A673 (cell line): Measurements from ENCODE around the gene ZNF692. TPM values are rescaled to one million over a fixed set of nuclear protein-coding genes. Genes with fewer than 3 reads are reported as not detected.
A peak's percentile ranks its signal among the peaks of the same experiment; 100 is the strongest.

Experiments
- Bru-seq: library from RNA; stranded (reverse); fragments of 400-500 nt; gene quantifications from one replicate; lab custom pipeline; 2021; lab: Mats Ljungman, UMichigan
- BruChase-seq, 2 experiments: library from RNA; stranded (reverse); fragments of 400-500 nt; gene quantifications; one replicate each; lab custom pipeline; 2021; lab: Mats Ljungman, UMichigan
- BruUV-seq: library from RNA; stranded (reverse); fragments of 400-500 nt; replicated peaks from 2 replicates; lab custom pipeline; 2021; lab: Mats Ljungman, UMichigan
- CTCF ChIA-PET: fragments of 300-600 bp; sonication (Branson Sonifier 250); formaldehyde crosslinking; loops from one replicate; lab custom pipeline; 2022; ENCODE audit warnings: antibody characterized with exemption; lab: Charles Lee
- POLR2A ChIA-PET: fragments of 300-600 bp; sonication (Branson Sonifier 250); formaldehyde crosslinking; loops from one replicate; lab custom pipeline; 2022; ENCODE audit warnings: antibody characterized with exemption; ENCODE audit not compliant: low non-redundant PET; lab: Charles Lee
- DNase-seq: peaks from one replicate; pipeline ENCODE4 v3.0.0-alpha.2; 2015; ENCODE audit warnings: low spot score
- H3K27ac ChIP-seq: fragments of 200-600 bp; sonication (generic); 2 replicates; pipeline ENCODE4 v1.5.1; 2016; ENCODE audit warnings: mixed run types, low read depth, mild to moderate bottlenecking, mixed read lengths, antibody characterized with exemption, low read length; ENCODE audit not compliant: poor library complexity, severe bottlenecking
- H3K27me3 ChIP-seq: fragments of 200-600 bp; sonication (generic); replicated peaks from 2 replicates; pipeline ENCODE4 v1.6.1; 2017; ENCODE audit warnings: mixed run types, low read depth, mild to moderate bottlenecking, mixed read lengths, antibody characterized with exemption, low read length; ENCODE audit not compliant: insufficient read depth, poor library complexity
- H3K36me3 ChIP-seq: fragments of 200-600 bp; sonication (generic); 2 replicates; pipeline ENCODE4 v1.6.1; 2016; ENCODE audit warnings: mixed run types, mild to moderate bottlenecking, mixed read lengths, antibody characterized with exemption, low read length; ENCODE audit not compliant: insufficient read depth, poor library complexity, severe bottlenecking
- H3K4me1 ChIP-seq: fragments of 200-600 bp; sonication (generic); 2 replicates; pipeline ENCODE4 v1.6.1; 2017; ENCODE audit warnings: mixed run types, mild to moderate bottlenecking, mixed read lengths, antibody characterized with exemption, low read length; ENCODE audit not compliant: insufficient read depth, poor library complexity, severe bottlenecking
- H3K4me3 ChIP-seq: fragments of 200-600 bp; sonication (generic); 2 replicates; pipeline ENCODE4 v1.5.1; 2016; ENCODE audit warnings: low read depth, mixed run types, mild to moderate bottlenecking, mixed read lengths, low read length; ENCODE audit not compliant: poor library complexity, severe bottlenecking
- H3K9me3 ChIP-seq: fragments of 200-600 bp; sonication (generic); 2 replicates; pipeline ENCODE4 v1.6.1; 2016; ENCODE audit warnings: mixed run types, low read depth, mild to moderate bottlenecking, mixed read lengths, antibody characterized with exemption, low read length; ENCODE audit not compliant: poor library complexity, severe bottlenecking
- CTCF ChIP-seq: fragments of 300-800, 200-600 bp; sonication (generic); conservative IDR thresholded peaks from 2 replicates; pipeline ENCODE4 v1.5.1; 2017; ENCODE audit warnings: low read depth, mild to moderate bottlenecking, antibody characterized with exemption, low read length, moderate library complexity, mixed read lengths
- EZH2 ChIP-seq: fragments of 200-600 bp; sonication (generic); IDR thresholded peaks from 2 replicates; pipeline ENCODE4 v1.6.1; 2017; ENCODE audit warnings: borderline replicate concordance, low read depth, mild to moderate bottlenecking, mixed read lengths, antibody characterized with exemption, low read length; ENCODE audit not compliant: poor library complexity, severe bottlenecking
- intact Hi-C: fragments of 100-400 bp; cut with micrococcal nuclease; formaldehyde crosslinking; loops from one replicate; pipeline ENCODE4 v1.10.0; 2022; ENCODE audit not compliant: unreplicated experiment
- long read RNA-seq: library from polyadenylated mRNA; stranded (forward); transcript quantifications from one replicate; pipeline ENCODE4 v2.0.0, GENCODE V29; 2022
- total RNA-seq: library from RNA; stranded (reverse); gene quantifications from 2 replicates; pipeline ENCODE4 v1.2.3, GENCODE V29; 2021

The ZNF692 gene
- total RNA-seq (58.6 and 64.5 TPM in 2 replicates), Bru-seq, nascent RNA (percentile 74 among the genes with signal in this experiment), BruChase-seq, experiment 1, labeled RNA remaining after a 2-hour chase (percentile 84 among the genes with signal in this experiment), BruChase-seq, experiment 2, labeled RNA remaining after a 6-hour chase (percentile 94 among the genes with signal in this experiment)
- long read RNA-seq, transcript ZNF692-201 (12 exons, 1,931 nt) = major isoform, 16 of 65 reads
- long read RNA-seq, partial matches to known transcripts = 9 of 65 reads
- long read RNA-seq, other reads (novel, unspliced or antisense) = 40 of 65 reads

DNA sequence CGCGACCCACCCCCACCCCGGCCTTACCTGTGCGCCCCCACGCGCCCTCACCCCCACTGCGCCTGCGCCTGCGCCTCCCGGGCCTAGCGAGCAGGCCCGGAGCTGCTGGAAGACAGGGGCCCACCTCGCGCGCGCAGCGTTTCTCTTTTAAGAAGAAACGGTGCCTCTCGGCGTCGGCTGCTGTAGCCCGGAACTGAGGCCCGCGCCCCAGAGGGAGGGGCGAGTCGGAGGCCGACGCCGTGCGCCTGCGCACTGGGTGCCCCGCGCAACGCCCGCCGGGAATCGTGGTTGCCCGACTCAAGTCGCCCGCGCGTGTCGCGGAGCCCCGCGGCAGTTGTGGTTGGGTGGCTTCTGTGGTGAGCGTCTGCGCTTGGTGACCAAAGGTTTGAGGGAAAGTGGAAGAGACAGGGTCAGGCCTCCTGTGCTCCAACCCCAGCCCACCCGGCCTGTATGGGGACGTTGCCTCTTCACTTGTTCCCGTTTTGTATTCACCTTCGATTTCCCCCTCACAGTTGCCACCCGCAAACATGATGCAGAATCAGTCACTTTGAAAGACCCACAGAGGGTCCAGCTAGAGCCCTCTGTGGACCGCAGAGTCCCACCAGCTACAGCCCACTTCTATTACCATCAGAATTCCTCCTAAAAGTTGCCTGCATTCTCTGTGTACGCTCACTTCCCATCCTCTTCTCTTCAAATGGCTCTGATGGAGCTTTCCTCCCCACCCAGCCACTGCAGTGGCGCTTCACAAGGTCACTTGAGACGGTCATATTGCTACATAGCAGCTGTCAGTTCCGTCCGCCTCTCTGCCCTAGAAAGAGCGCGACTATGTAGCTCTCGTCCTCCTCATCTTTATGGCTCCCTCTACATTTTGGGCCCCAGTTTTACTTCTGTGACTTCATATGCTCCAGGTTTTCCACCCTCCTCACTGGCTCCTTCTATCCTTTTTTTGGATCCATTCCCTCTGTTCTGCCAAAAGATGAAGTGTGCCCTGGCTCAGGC, at the start of gene ZNF692:
TSS of gene ZNF692 (minus strand) at position 195 of the 999 bp plus-strand sequence. CDS start 776 bp downstream, outside the sequence.
- POLR2A ChIA-PET = no interaction called here
- no peaks in the 10 kb centered on the region for H3K9me3 ChIP-seq
- H3K4me3 ChIP-seq = peak within 1 kb of the TSS; percentile 58
- peaks cover 3% of the 10 kb centered on the region for H3K27me3 ChIP-seq
- H3K36me3 ChIP-seq = peaks cover 16% of the 10 kb centered on the region
- peak; percentile 98 for DNase-seq
- TF ChIP-seq EZH2 = no peak
- 0 out of 2 replicates have a peak, but pooled peaks have one; percentile 1 for TF ChIP-seq CTCF
- no TSS peak for BruUV-seq
- CTCF ChIA-PET = interaction anchor here (0.6 to 0.7 kb wide), 2 partner anchors 16 to 48 kb away, joined by 3 read pairs; no protein-coding TSS in a partner anchor
- peaks cover 27% of the 10 kb centered on the region for H3K4me1 ChIP-seq
- peak within 1 kb of the TSS; percentile 76 for H3K27ac ChIP-seq
- intact Hi-C loops = loop anchor here (2.0 kb wide), 1 partner anchor 20 kb away; the partner anchor contains the start of gene ZNF672

DNA sequence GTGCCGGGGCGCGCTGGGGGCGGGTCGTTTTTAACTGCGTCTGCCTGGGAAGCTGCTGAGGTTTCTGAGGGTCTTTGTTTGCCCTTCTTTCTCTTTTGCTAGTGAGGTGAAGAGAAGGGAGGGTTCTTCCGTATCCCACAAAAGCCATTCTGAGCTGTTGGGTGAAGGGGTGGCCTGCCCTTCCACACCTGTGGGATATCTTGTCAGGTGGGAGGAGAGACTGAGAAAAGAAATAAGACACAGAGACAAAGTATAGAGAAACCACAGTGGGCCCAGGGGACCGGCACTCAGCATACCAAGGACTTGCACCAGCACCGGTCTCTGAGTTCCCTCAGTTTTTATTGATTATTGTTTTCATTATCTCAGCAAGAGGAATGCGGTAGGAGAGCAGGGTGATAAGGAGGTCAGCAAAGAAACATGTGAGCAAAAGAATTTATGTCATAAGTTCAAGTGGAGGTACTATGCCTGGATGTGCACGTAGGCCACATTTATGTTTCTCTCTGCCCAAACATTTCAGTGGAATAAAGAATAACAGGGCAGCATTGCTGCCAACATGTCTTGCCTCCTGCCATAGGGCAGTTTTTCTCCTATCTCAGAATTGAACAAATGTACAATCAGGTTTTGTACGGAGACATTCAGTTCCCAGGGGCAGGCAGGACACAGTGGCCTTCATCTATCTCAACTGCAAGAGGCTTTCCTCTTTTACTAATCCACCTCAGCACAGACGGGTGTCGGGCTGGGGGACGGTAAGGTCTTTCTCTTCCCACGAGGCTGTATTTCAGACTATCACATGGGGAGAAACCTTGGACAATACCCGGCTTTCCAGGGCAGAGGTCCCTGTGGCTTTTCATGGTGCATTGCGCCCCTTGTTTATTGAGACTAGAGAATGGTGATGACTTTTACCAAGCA, 48.1 kb upstream of the ZNF692 start:
- TF ChIP-seq EZH2 (no peak), CTCF (no peak)
- DNase-seq = no peak
- CTCF ChIA-PET = interaction anchor here (0.5 to 1.0 kb wide), 13 partner anchors 9 to 1760 kb away, joined by 3 to 7 read pairs (median 3); partner anchors contain the start of genes SH3BP5L, ZNF672 and ZNF692
- Histone ChIP-seq H3K27me3 (no peaks in the 10 kb centered on the region), H3K4me3 (peak overlapping the region; percentile 53), H3K4me1 (no peaks in the 10 kb centered on the region), H3K9me3 (no peaks in the 10 kb centered on the region), H3K36me3 (no peaks in the 10 kb centered on the region), H3K27ac (peak overlapping the region; percentile 89)
- POLR2A ChIA-PET = no interaction called here
- intact Hi-C loops = loop anchor here (1.0 kb wide), 1 partner anchor 33 kb away; no protein-coding TSS in a partner anchor
- BruUV-seq = TSS peak; percentile 83
